Astrocyte of the spinal cord (primary cell): ENCODE results near the gene CLNK.

ENCODE experiments used
- DNase-seq: peaks from one replicate; pipeline ENCODE4 v3.0.0; 2011; ENCODE audit warnings: low read depth, low spot score
- H3K4me3 ChIP-seq: 2 replicates; pipeline ENCODE4 v1.5.1; 2011; ENCODE audit warnings: low read depth, mild to moderate bottlenecking, low read length, moderate library complexity
- CTCF ChIP-seq: IDR thresholded peaks from 2 replicates; pipeline ENCODE4 v1.5.1; 2012; ENCODE audit warnings: low read depth, mild to moderate bottlenecking, low read length, inconsistent platforms
- in situ Hi-C: cut with HindIII; loops from 2 replicates; pipeline ENCODE4 v1.10.0; 2017; ENCODE audit warnings: low sequenced_read_pairs

CLNK gene

GRCh38 chr4:10730590-10730989 is 46.0 kb upstream of the CLNK start:
- DNase-seq, result no peak
- H3K4me3 ChIP-seq, result no peak overlapping the region
- no peak for TF ChIP-seq CTCF
- in situ Hi-C loops, result no loop called here

DNA sequence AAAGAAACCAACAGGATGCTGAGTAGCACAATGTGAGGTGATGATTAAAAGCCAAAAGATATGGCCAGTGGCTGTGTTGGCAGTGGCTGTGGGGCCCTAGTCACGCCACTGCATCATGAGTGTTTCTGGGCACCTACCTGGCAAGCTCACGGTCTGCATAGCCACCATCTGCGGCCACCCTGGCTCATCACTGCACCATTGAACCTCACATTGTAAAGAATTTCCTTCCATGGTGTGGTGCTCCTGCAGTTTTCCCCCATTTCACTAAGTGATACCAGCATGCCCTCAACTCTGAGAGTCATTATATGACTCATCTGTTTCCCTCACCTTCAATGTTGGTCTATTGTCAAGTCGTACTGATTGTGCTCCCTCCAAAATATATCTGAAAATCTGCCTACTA is 45.5 kb upstream of the CLNK start:
- in situ Hi-C loops, result no loop called here
- no peak overlapping the region for H3K4me3 ChIP-seq
- TF ChIP-seq CTCF, result no peak
- no peak for DNase-seq

DNA sequence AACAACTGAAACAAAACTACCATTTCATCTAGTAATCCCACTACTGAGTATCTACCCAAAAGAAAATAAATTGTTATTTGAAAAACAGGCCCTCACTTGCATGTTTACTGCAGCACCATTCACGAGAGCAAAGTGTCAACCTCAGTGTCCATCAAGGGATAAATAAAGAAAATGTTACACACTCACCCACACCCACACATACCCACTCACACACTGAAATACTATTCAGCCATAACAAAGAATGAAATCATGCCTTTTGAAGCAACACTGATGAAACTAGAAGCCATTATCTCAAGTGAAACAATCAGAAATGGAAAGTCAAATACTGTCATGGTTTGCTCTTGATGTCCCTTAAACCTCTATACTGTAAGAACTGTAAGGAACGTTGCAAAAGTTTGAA is 44.8 kb upstream of the CLNK start:
- no peak for DNase-seq
- in situ Hi-C loops, result no loop called here
- H3K4me3 ChIP-seq, result no peak overlapping the region
- TF ChIP-seq CTCF, result no peak

DNA sequence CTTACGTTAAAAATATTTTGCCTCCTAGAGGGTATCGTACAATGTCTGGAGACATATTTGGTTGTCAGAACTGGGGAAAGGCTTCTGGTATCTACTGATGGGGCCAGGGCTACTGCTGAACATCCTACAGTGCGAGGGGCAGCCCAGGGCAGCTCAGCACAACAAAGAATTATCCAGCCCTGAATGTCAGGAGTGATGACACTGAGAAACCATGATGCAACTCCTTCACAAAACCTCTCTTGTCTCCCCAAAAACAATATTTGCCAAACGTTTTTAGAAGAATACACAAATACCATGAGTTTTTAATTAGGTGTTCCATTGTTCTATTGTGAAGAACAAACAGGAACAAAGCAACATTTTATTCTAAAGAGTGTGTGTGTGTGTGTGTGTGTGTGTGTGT is 43.4 kb upstream of the CLNK start:
- no peak for DNase-seq
- in situ Hi-C loops, result no loop called here
- no peak for TF ChIP-seq CTCF
- no peak overlapping the region for H3K4me3 ChIP-seq

GRCh38 chr4:10727140-10727880 is 42.7 kb upstream of the CLNK start:
- no peak for TF ChIP-seq CTCF
- in situ Hi-C loops, result no loop called here
- DNase-seq, result no peak
- H3K4me3 ChIP-seq, result no peak overlapping the region

GRCh38 chr4:10722957-10723356 is 38.4 kb upstream of the CLNK start:
- no peak for TF ChIP-seq CTCF
- no peak for DNase-seq
- in situ Hi-C loops, result no loop called here
- H3K4me3 ChIP-seq, result no peak overlapping the region

DNA sequence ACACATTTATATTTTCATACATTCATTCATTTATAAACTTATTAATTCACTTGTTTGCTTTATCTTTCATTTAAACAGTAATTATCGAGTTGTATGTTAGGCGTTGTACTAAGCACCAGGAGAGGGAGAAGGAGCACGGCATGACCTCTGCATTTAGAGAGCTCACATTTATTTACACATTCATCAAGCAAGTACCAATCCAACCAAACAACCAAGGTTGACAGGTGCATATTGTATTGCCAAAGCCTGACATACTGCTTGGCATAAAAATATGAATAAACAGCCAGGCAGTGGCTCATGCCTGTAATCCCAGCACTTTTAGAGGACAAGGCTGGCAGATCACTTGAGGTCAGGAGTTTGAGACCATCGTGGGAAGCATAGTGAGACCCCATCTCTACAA is 37.0 kb upstream of the CLNK start:
- in situ Hi-C loops, result no loop called here
- no peak overlapping the region for H3K4me3 ChIP-seq
- no peak for DNase-seq
- TF ChIP-seq CTCF, result no peak
